Right forelimb (tissue), 1 donor: ENCODE measurements around the gene ZNF729.
"Not testable (repeated sequence)": the region's sequence is repeated elsewhere in the genome, so short reads cannot be mapped to it uniquely, and the experiment has no call there.

ENCODE experiments used
- DNase-seq: peaks from one replicate; pipeline ENCODE4 v3.0.0-alpha.2; 2018

Gene ZNF729

DNA sequence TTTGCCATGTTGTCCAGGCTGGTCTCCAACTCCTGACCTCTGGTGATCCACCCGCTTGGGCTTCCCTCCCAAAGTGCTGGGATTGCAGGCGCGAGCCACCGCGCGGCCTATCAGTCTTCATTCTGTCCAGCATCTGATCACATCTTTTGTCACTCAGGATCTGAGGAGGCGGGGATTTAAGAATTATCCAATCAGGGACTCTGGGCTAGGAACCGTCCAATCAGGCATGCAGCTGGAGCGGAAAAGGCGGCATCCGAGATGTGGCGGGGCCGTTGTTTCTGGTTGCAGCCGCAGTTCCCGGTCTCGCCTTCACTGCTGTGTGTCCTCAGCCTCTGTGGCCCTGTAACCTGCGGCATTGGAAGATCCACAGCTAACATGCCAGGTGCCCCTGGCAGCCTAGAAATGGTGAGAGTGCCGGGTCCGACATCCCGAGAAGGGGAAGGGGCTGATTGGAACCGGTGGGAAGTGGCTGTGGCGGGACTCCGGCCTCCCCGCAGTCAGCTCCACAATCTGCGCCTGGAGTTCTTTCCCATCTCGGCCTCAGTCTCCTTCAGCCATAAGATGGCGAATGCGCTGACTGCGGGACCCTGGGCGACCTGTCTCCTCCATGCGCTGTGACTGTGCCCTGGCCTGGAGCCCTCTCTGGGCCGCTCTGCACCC is at the start of gene ZNF729:
Gene ZNF729, plus strand, starts transcription at position 291 of the 660 bp plus-strand sequence. Its CDS starts 85 bp downstream, at position 376.
- DNase-seq, result no peak

DNA sequence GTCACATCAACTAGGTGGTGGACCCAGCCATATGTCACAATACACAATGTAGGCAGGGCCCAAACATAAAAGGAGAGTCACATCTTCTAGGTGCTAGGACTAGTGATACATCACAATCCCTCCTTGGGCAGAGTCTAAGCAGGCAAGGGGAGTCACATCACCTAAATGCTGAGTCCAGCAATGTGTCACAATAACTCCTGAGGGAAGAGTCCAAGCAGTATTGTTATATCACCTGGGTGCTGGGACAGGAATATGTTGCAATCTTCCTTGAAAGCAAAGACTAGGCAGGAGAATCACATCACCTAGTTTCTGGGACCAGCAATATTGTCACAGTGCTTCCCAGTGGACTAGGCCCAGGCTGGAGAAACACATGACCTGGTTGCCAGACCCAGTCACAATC is 29.4 kb upstream of the ZNF729 start:
- DNase-seq, result no peak

DNA sequence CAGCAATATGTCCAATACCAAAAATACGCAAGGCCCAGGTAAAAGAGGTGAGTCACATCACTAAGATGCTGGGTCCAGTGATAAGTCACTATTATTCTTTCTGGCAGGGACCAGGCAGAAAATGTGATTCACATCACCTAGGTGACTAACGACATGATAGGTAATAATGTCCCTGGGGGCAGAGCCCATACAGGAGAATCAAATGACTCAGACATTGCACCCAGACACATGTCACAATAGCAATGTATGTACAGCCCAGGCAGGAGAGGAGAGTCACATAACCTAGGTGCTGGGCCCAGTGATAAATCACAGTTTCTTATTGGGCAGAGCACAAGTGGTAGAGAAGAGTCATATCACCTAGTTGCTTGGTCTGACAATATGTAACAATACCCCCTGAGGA is 28.9 kb upstream of the ZNF729 start:
- DNase-seq, result no peak

DNA sequence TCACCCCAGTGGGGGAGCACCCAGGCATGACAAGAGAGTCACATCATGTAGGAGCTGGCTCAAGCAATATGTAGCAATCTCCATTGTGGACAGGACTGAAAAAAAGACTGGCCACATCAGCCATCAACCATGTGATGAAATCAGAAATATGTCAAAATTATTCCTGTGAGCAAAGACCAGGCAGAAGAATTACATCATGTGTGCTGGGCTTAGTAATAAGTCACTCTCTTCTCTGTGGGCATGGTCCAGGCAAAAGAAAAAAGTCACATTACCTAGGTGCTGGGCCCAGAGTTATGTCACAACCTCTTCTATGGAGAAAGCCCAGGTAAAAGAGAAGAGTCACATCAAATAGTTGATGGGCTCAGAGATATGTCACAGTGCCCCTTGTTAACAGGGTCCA is 28.3 kb upstream of the ZNF729 start:
- DNase-seq, result no peak

DNA sequence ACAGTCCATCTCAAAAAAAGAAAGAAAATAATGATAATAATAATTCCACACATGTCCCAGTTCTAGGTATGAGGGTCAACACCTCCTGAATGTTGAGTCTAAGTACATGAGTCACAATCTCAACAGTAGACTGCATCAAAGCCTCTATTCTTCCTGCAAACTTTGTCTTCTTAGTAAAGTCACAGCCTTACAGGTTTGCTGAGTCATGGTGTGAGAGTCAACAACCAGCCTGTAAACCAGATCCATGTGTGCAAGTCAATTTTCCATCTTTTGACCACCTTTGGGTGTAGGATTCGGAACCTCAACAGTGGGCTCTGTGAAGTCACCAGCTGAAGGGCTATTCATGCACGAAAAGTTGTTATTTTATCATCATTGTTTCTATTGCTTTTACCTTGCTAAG is 25.7 kb upstream of the ZNF729 start:
- DNase-seq, result no peak

DNA sequence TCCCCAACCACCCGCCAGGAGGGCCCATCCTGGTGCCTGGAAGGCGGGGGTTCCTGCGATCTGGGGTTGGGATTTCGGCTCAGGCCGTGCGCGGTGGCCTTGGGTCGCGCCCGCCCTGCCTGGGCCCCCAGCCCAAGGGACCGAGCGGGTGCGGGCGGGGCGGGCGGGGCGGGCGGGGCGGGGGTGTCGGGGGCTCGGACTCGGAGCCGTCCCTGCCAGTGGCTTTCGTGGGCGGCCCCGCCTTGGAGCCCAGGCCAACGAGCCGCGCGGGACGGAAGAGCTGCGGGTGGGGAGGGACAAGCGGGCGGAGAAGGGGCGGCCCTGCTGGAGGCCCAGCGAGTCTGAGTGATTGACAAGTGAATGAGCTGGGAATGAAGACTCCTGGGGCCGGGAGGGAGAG is 24.6 kb upstream of the ZNF729 start:
- DNase-seq, result no peak

DNA sequence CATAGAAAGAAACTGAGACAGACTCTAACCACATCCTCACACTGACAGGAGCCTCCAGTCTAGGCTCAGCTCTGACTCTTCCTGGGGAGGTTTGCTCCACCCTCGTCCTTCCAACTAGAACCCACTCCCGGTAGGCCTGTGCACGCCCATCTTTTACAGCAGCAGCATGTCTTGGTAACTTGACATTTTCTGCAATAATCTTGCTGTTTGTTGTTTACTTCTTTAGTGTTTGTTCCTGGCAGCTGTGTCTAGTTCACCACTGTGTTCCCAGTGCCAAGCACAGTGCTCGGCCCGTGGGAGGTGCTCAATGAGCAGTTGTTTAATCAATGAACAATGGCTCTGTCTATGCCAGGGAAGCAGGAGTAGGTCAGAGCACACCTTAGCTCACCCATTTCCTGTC is 23.1 kb upstream of the ZNF729 start:
- no peak for DNase-seq

DNA sequence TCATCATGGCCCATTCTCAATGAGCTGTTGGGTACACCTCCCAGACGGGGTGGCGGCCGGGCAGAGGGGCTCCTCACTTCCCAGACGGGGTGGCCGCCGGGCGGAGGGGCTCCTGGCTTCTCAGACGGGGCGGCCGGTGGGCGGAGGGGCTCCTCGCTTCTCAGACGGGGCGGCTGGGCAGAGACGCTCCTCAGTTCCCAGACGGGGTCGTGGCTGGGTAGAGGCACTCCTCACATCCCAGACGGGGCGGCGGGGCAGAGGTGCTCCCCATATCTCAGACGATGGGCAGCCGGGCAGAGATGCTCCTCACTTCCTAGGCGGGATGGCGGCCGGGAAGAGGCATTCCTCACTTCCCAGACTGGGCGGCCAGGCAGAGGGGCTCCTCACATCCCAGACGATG is 35.3 kb downstream of the ZNF729 start:
- DNase-seq, result not testable (repeated sequence)

DNA sequence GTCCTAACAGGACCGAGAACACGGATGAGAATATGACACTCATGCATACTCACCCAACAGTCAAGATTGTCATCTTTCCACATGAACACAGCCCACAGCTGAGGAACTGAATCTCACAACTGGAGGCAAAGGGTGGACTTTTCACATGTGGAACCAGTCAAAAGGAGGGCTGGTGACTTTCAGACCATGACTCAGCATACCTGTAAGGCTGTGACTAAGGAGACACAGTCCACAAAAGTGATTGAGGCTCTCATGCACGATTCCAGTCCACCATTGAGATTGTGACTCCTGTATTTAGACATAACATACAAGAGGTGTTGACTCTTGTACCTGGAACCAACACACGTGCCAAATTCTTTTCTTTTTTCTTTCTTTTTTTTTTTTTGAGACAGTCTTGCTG is 40.0 kb downstream of the ZNF729 start:
- DNase-seq, result no peak

DNA sequence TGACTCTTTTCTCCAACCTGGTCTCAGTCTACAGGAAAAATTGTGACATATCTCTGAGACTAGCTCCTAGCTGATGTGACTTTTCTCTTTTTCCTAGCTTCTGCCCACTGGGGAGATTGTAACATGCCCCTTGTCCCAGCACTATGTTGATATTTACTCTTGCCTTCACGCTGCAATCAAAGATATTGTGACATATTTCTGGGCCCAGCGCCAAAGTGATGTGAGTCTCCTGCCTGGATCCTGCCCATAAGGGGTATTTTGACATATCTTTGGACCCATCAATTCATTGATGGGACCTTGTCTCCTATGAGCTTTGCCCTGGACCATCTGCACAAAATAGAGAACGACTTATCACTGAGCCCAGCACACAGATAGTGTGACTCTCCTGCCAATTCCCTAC is 41.1 kb downstream of the ZNF729 start:
- DNase-seq, result no peak

DNA sequence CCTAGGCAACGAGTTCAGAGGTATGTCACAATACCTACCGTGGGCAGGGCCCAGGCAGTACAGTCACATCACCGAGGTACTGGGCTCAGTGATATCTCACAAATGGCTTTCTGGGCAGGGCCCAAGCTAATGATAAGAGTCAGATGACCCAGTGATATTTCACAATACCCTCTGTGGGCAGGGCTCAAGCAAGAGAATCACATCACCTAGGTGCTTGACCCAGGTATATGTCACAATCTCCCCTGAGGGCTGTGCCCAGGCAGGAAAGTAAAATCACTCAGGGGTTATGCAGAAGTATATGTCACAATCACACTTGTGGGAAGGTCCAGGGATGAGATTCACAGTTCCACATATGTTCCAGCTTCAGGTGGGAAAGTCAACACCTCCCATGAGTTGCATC is 45.3 kb downstream of the ZNF729 start:
- DNase-seq, result no peak

DNA sequence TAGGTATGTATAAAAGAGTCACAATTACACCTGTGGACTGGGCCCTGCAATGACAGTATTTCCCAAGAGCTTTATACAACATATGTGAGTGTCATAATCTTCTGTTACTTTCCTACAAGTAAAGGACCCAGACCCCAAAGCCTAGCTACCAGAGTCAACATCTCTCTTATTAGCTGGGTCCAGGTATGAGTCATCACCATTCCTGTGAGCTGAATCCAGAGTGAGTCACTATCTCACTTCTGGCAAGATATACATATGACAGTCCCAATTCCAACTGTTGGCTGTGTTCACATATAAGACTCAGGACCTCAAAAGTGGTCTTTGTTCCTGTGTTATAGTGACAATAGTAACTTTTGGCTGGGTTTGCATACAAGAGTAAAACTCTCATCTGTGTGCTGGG is 46.7 kb downstream of the ZNF729 start:
- no peak for DNase-seq

DNA sequence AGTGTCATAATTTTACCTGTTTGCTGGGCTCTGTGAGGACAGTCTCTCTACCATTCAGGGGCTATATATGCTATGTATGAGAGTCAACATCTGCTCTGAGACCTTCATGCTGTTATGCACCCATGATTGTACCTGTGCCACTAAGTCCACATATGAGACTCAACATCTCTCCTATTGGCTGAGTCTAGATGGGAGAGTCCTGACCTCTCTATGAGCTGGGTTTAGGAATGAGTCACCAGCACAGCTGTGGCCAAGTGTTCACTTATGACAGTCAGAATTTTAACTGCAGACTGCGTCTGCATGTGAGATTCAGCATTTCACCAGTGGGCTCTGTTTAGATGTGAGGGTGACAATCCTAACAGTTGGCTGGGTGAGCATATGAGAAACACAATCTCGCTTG is 49.5 kb downstream of the ZNF729 start:
- no peak for DNase-seq

DNA sequence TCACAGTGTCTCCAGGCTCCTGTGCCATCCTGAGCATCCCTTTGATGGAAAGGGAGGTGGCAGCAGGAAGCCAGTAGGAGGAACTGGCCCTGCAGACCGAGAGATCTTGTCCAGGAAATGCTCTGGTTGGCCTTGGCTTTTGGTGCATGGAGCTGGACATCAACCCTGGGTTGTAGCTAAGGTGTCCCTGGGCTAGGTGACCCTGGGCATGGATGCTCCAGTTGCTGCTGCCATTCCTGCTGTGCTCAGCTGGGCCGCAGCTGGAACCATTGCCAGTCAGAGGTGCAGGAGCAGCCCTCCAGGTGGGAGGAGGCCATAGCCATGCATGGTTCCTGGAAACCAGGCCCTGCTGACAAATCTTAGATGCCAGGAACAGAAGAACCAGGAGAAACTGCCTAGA is 68.4 kb downstream of the ZNF729 start:
- no peak for DNase-seq
